H4 (cell line): ENCODE results near the gene LGALS7. TPM values are rescaled to one million over a fixed set of nuclear protein-coding genes. Genes with fewer than 3 reads are reported as not detected.

Source experiments
- DNase-seq: peaks from one replicate; pipeline ENCODE4 v3.0.0-alpha.2; 2015; ENCODE audit warnings: low spot score
- total RNA-seq: library from RNA; depleted of rRNA; stranded (reverse); fragments of >200 nt; shearing (Covaris generic); gene quantifications from 2 replicates; pipeline ENCODE4 v1.2.3, GENCODE V29; 2014

Gene LGALS7
- total RNA-seq, 1 experiment from 2014 or later, result not detected

- DNase-seq, result no peak
Measured at GRCh38 chr19:38740932-38741331, 32.4 kb downstream of the LGALS7 start.

GRCh38 chr19:38740257-38740592 lies 33.1 kb downstream of the LGALS7 start:
- no peak for DNase-seq

- DNase-seq, result peak; percentile 19
Measured at GRCh38 chr19:38739440-38740256, 33.7 kb downstream of the LGALS7 start.

GRCh38 chr19:38737921-38738737 lies 35.2 kb downstream of the LGALS7 start:
- DNase-seq, result no peak

- DNase-seq, result no peak
Measured at GRCh38 chr19:38737281-38737865, 35.9 kb downstream of the LGALS7 start.

GRCh38 chr19:38736413-38737280 lies 36.7 kb downstream of the LGALS7 start:
- no peak for DNase-seq

- DNase-seq, result no peak
Measured at GRCh38 chr19:38736036-38736412, 37.3 kb downstream of the LGALS7 start.

- DNase-seq, result no peak
Measured at GRCh38 chr19:38735257-38735686, 38.0 kb downstream of the LGALS7 start.

- no peak for DNase-seq
Measured at GRCh38 chr19:38734426-38735256, 38.7 kb downstream of the LGALS7 start.

GRCh38 chr19:38734176-38734425 lies 39.2 kb downstream of the LGALS7 start:
- no peak for DNase-seq

- DNase-seq, result no peak
Measured at GRCh38 chr19:38733493-38734175, 39.7 kb downstream of the LGALS7 start.

GRCh38 chr19:38733241-38733492 lies 40.1 kb downstream of the LGALS7 start:
- DNase-seq, result no peak

- no peak for DNase-seq
Measured at GRCh38 chr19:38731654-38732301, 41.5 kb downstream of the LGALS7 start.

- no peak for DNase-seq
Measured at GRCh38 chr19:38730731-38731589, 42.4 kb downstream of the LGALS7 start.

GRCh38 chr19:38730470-38730730 lies 42.9 kb downstream of the LGALS7 start:
- DNase-seq, result no peak

GRCh38 chr19:38729653-38730469 lies 43.5 kb downstream of the LGALS7 start:
- DNase-seq, result peak; percentile 68

GRCh38 chr19:38728752-38729541 lies 44.4 kb downstream of the LGALS7 start:
- DNase-seq, result no peak
